ENCODE results near the gene PTTG1IP.

PTTG1IP gene

GRCh38 chr21:44862869-44863685 is 10.4 kb downstream of the PTTG1IP start:
- no peak for DNase-seq (ENCODE audit: low spot score)
- no peak for TF ChIP-seq CTCF (IDR thresholded peaks at IDR 0.05; ENCODE audit: extremely low read depth, missing control alignments)

GRCh38 chr21:44858791-44859190 is 14.7 kb downstream of the PTTG1IP start:
- no peak for TF ChIP-seq CTCF (IDR thresholded peaks at IDR 0.05; ENCODE audit: extremely low read depth, missing control alignments)
- DNase-seq (ENCODE audit: low spot score): no peak

- DNase-seq (ENCODE audit: low spot score): no peak
- TF ChIP-seq CTCF (IDR thresholded peaks at IDR 0.05; ENCODE audit: extremely low read depth, missing control alignments): no peak
Observed at GRCh38 chr21:44858291-44858690, 15.2 kb downstream of the PTTG1IP start.

- TF ChIP-seq CTCF (IDR thresholded peaks at IDR 0.05; ENCODE audit: extremely low read depth, missing control alignments): no peak
- DNase-seq (ENCODE audit: low spot score): no peak
Observed at GRCh38 chr21:44857127-44857892, 16.2 kb downstream of the PTTG1IP start.

GRCh38 chr21:44856131-44856530 is 17.4 kb downstream of the PTTG1IP start:
- DNase-seq (ENCODE audit: low spot score): no peak
- TF ChIP-seq CTCF (IDR thresholded peaks at IDR 0.05; ENCODE audit: extremely low read depth, missing control alignments): no peak

- DNase-seq (ENCODE audit: low spot score): no peak
- TF ChIP-seq CTCF (IDR thresholded peaks at IDR 0.05; ENCODE audit: extremely low read depth, missing control alignments): no peak
Observed at GRCh38 chr21:44855572-44855971, 17.9 kb downstream of the PTTG1IP start.

Data from GM20000 (cell line).